GM19043 (cell line): ENCODE results near the gene GGT6.

ENCODE experiments used
- ATAC-seq: cut with Tn5 transposase; IDR thresholded peaks from one replicate; pipeline ENCODE4 v1.9.1; 2021; ENCODE audit warnings: low read depth; ENCODE audit not compliant: unreplicated experiment

Gene GGT6

GRCh38 chr17:4576729-4577322 is 16.4 kb upstream of the GGT6 start:
- no peak for ATAC-seq

DNA sequence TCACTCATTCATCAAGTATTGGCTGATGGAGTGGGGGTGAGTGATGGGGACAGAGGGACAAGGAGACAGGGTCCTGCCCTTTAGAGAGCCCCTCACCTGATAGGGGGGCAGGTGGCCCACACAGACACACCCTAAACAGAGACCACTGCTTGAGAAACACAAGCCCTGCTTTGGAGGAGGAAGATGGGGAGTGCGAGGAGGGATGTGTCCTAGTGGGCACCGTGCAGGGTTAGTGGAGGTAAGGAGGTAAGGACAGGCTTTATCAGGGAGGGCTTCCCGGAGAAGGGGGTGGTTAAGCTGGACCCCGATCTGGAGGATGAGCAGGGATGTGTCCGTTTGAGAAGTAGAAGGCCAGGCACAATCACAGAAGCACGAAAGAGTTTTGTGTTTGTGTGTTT is 15.8 kb upstream of the GGT6 start:
- ATAC-seq: no peak

GRCh38 chr17:4574448-4575045 is 14.2 kb upstream of the GGT6 start:
- no peak for ATAC-seq

DNA sequence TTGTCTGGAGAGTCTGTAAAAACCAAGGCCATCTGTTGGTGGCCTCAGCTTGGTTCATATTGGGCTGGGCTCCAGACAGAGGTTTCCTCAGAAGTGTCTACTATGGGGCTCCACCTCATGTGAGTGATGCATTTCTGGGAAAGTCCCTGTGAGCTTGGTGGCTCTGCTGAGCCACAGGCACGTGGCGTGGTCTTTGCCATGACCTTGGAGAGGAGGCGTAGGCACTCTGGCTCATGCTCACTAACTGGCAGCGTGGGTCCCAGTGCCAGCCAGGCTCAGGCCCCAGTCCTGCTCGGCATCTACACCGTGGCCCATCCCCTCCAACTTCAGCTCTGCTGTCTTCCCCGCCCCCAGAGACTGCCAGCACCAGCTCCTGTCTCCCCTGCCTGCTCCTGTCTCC is 13.3 kb upstream of the GGT6 start:
- no peak for ATAC-seq

GRCh38 chr17:4573115-4573514 is 12.7 kb upstream of the GGT6 start:
- no peak for ATAC-seq

- no peak for ATAC-seq
Observed at GRCh38 chr17:4572131-4572530, 11.8 kb upstream of the GGT6 start.

DNA sequence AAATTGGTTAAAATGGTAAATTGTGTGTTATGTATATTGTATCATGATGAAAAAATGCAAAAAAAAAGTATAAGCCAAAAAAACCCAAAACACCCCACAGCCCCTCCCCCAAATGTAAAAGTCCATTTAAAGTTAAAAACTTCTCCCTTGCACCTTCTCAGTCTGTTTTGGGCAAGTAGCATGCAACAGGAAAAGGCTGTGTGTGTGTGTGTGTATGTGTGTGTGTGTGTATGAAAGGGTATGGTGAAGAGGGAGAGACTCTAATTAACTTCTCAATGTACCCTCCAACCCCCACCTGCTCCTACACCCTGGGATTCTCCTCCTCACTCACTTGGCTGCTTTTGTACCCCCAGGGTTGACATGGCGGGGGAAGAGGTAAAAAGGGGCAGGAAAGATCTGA is 9.2 kb upstream of the GGT6 start:
- ATAC-seq: no peak

DNA sequence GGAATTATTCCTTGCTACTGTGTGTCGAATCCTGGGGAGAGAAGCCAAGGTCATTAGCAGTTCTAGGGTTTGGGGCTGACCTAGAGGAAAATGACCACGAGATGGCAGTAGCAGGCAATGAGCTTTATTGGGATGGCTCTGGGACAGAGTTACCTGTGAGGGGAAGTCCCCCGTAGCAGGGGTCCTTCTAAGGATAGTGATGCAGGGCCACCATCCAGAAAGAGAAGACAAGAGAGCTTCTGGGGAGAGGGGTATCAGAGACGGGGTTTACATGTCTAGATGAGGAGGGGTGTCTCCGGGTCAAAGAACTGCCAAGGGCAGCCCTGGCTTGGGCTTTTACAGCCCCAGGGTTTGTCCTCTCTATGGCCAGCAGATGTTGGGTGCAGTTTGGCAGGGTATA is 6.4 kb upstream of the GGT6 start:
- ATAC-seq: no peak

DNA sequence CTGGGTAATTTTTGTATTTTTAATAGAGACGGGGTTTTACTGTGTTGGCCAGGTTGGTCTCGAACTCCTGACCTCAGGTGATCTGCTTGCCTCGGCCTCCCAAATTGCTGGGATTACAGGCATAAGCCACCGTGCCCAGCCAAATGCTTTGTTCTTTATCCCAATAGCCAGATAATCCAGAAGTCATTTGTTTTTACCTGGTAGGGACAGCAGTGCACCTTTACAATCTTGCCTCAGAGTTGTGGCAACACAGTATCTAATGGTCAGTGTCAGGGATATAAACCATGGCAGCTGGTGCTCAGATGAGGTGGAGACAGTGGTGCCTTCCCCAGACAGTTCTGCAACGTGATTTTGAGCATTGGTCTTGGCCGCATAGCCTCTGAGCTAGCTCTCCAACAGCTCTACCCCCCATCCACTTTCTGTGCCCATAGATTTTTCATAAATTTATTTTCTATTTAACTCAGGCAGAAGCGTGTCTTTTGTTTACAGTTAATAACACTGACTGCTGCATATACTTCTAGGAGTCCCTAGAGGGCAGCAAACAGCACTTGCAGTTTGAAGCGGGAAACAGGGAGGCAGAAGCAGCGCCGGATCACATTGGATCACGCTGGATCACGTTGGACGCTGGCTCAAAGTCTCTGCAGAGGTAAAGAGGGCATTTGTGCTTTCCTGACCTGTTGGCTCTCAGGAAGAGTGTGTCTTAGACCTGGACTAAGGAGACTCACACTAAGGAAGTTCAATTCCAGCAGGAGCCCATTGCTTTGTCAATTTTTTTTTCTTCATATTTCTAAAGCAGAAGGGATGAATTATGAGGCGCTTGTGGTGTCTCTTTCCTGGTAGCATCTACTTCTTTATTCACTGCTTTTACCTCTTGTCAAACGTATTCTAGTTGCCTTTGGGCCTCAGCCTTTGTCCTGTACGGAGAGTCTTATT is 5.1 kb upstream of the GGT6 start:
- ATAC-seq: no peak

- ATAC-seq: no peak
Observed at GRCh38 chr17:4562015-4562969, 1.9 kb upstream of the GGT6 start.

DNA sequence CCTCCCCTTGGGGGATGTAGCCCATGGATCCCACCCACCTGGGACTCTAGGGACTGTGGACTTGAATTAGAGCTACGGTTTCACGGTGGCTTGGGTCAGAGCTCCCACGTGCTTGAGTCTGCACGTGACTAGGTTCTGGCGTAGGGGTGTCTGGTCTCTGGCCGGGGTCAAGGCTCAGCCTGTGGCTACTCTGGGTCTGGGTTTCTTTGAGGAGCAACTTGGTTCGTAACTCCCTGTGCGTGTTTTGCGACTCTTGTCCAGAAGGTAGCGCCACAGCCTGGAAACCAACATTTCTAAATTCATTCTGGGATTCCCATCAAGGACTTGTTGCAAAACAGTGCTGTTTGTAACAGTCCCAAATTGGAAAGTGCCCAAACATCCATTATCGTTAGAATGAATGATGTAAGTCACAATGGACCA is 470 bp upstream of the GGT6 start:
- ATAC-seq: no peak

- no peak for ATAC-seq
Observed at GRCh38 chr17:4559966-4560365, 411 bp downstream of the GGT6 start.

DNA sequence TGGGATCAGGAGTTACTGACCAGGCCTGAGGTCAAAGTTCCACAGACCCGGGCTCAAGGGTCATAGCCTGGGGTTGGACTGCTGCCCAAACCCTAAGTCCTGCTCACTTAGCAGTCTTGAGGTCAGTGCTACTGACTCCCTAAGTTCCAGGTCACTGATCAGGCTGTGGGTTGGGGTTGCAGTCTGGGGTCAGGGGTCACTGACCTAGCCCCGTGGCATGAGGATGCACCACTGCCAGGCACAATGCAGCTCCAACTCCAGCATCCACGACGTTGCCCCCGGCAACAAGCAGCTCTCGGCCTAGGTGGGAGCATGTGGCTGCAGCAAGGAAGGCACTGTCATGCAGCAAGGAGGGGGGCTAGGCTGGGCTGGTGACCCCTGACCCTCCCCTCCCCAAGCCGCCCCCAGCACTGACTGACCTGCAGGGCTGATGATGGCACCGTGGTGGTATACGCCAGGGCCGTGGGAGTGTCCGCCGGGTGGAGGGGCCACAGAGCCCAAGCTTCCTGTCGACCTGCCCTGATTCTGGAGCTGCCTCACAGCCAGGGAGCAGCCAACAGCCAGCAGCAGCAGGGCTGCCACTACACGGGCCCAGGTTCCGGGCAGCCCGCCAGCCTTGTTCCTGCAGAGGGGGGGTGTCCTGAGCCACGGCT is 1.1 kb downstream of the GGT6 start:
- no peak for ATAC-seq

DNA sequence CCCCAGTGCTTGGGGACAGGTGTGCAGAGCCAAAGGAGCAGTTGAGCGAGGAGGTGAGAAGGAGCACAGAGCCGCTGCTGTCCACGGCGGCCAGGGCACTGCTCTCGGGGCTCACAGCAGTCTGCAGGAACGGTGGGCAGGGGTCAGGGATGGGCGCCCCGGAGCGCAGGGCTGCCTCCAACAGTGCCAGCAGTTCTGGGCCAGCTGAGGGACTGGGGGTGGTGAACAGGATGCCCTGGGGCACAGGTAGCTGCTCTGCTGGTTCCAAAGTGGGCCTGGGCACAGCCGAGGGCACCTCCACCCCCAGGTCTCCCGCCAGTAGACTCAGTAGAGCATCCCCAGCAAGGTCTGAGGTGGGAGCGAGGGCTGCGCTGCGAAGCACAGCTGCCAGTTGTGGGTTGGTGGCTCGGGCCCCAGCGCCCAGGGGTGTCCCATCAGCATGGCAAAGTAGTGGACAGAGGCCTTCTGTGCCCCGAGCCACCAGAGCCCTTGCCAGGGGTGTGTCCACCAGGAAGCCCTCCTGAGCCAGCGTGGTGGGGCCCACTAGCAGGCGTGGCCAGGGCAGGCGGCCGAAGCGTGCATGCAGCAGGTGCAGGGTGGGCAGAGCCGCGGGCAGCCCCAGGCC is 1.9 kb downstream of the GGT6 start:
- ATAC-seq: no peak

DNA sequence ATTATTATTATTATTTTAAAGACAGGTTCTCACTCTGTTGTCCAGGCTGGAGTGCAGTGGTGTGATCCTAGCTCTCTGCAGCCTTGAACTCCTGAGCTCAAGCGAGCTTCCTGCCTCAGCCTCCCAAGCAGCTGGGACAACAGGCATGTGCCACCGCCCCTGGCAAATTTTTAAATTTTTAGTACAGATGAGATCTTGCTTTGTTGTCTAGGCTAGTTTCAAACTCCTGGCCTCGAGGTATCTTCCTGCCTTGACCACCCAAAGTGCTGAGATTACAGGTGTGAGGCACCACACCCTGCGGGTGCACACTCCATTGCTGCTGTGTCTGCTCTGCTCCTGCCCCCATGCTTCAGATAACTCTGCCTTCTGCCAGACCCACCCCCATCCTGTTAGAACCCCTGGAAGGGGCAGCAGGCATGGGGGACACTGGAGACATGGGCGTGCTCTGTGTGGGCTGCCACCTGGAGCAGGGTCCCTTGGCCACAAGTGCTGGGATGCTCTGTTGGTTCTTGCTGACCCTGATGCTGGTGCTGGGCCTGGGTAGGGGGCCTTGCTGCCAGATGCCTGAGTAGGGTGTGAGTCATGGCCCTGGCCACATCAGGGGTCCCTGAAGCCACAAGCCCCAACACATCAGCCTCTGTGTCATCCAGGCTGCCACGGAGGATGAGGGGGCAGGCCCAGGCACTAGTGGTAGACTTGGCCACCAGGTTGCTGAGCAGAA is 2.6 kb downstream of the GGT6 start:
- ATAC-seq: no peak

DNA sequence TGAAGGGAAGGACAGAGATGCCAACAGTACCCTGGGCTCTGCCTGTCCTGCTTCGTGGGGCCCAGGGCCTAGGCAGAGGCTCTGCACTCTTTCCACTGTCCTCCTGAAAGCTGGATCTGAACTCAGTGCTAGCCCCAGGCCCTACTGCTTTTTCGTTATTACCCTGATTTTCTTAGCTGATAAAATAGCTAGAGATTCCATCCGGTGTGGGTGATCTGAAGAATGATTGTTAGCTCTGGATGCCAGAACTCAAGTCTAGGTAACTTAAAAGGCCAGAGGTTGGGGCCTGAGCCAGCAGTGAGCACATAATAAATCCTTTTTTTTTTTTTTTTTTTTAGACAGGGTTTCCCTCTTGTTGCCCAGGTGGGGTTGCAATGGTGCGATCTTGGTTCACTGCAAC is 3.4 kb downstream of the GGT6 start:
- no peak for ATAC-seq

DNA sequence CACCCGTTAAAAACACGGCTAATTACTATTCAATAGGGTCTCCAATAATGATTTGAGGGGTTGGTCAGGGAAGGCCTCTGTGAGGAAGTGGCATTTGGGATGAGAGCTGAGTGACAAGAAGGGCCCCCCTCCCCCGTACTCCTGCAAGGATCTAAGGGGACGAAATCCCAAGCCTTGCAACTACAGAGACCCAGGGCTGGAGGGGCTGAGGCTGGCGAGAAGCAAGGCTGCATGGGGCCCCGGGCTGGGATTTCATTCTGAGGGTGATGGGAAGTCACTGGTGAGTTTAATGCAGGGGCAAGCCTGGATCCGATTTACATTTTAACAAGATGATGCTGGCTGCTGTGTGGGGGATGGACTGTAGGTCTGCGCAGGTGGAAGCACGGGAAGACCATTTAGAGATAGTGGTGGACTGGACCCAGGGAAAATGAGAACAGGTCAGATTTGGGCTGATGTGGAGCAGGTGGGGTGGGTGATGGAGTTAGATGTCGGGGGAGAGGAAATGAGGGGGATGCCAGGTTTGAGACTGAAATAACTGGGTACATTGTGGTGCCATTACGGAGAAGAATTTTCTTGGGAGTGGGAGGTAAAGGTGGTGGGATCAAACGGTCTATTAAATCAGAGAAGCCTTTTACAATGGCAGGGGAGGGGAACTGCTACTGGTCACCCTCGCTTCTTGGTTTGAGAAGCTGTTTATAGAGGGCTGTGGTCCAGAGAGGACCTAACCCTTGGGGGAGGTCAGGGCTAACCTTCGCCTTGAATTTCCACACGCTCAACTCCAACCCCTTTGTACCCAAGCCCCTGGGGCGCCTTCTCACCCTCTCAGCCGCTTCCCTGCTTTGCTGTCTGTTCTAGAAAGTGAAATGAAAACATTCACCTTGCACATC is 4.3 kb downstream of the GGT6 start:
- ATAC-seq: no peak
